Activated T-cell treated with anti-CD3 and anti-CD28 coated beads for 4 hours (primary cell): Measurements from ENCODE around the gene POLR2L.

Experiments
- DNase-seq: peaks from one replicate; pipeline ENCODE4 v3.0.0-alpha.2; 2020

POLR2L gene

DNA sequence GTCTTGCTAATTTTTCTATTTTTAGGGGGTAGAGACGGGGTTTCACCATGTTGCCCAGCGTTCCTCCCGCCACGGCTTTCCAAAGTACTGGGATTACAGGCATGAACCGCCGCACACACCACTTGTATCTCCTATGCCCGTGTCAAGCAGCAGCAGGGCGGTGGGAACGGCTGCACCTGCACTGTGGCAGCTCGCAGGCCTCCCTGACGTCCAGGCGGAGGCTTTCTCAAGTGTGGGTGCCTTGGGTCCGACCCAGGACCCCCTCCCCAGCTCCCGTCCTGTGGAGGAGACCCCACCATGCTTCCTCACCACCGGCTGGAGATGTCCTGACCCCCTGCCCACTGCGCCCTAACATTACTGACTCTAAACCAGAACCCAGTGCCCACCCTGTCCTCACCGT lies 26.1 kb upstream of the POLR2L start:
- DNase-seq = no peak

DNA sequence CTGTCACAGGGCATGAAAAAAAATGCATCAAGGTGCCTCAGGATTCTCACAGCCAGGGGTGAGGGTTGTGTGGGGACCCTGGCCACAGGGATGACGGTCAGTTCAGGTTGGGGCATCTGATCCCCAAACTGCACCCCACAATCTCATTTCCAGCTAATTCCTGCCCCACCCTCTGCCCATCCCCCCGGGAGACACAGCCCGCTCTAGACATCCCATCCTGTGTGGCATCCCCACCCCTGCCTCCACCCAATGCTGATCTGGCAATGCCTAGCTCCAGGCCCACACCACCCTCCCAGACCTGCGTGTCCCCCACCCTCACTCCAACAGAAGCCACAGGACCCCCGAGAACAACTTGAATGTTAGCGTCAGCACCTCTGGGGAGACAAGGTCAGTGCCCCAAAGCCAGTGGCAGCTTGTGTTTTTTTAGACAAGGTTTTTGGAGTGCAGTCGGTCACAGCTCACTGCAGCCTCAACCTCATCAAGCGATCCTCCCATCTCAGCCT lies 25.6 kb upstream of the POLR2L start:
- DNase-seq = no peak

DNA sequence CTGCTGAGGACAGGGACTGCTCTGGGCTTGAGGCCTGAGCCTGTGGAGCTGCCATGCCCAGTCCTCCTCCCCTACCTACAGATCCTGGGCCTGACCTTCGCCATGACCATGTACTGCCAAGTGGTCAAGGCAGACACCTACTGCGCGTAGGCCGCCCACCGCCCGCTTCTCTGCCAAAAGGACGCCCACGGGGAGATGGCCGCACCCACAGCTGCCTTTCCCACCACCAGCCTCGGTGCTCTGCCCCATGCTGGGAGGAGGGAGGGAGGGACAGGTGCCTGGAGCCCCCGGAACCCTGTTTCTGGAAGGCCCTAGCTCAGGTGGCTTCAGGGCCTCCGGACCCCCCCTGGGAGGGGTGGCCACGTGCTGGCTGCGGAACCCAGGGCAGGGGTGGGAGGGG lies 24.2 kb upstream of the POLR2L start:
- no peak for DNase-seq

DNA sequence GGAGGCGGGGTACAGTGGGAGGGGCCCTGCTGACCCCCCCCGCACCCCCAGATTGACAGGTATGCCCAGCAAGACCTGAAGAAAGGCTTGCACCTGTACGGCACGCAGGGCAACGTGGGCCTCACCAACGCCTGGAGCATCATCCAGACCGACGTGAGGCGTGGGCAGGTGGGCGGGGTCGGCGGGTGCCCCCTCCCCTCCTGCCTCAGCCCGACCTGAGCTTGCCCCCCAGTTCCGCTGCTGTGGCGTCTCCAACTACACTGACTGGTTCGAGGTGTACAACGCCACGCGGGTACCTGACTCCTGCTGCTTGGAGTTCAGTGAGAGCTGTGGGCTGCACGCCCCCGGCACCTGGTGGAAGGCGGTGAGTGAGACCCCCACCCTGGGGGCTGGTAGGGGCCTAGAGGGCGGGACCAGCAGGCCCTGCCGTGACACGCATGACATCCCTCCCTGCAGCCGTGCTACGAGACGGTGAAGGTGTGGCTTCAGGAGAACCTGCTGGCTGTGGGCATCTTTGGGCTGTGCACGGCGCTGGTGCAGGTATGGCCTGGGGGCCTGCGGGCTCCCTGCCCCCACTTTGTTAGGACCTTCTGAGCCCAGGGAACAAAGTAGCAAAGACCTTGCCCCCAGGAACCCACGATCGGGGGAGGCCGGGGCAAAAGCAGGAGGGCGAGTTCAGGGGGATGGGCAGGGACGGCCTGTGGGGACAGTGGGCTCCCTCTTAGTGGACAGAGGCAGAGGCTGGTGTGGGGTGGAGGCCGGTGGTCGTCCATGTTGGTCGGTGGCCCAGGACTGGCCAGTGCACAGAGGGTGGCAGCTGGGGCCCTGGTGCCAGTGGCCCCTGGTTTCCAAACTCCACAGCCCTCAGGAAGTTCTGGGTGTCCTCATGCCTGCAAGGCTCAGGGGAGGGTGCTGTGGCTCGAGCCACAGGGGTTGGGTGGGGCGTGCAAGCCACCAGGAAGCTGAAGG lies 23.4 kb upstream of the POLR2L start:
- DNase-seq = no peak

DNA sequence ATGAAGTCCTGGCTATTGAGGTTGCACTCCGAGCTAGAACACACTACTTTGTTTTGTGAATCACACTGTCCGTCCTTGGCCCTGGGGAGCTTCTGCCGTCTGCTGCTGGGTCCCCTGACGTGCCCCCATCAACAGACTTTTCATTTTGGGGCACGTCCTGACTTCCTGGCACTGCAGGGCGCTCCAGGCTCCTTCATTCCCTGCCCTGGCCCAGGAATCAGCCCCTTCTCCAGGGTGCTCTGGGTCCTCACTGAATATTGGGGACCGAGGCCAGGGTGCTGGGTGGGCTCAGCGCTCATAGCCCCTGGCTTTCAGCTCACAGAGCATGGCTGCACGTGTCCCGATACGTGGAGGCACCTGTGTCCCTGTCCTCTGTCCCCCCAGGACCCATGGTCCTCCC lies 22.6 kb upstream of the POLR2L start:
- DNase-seq = no peak

DNA sequence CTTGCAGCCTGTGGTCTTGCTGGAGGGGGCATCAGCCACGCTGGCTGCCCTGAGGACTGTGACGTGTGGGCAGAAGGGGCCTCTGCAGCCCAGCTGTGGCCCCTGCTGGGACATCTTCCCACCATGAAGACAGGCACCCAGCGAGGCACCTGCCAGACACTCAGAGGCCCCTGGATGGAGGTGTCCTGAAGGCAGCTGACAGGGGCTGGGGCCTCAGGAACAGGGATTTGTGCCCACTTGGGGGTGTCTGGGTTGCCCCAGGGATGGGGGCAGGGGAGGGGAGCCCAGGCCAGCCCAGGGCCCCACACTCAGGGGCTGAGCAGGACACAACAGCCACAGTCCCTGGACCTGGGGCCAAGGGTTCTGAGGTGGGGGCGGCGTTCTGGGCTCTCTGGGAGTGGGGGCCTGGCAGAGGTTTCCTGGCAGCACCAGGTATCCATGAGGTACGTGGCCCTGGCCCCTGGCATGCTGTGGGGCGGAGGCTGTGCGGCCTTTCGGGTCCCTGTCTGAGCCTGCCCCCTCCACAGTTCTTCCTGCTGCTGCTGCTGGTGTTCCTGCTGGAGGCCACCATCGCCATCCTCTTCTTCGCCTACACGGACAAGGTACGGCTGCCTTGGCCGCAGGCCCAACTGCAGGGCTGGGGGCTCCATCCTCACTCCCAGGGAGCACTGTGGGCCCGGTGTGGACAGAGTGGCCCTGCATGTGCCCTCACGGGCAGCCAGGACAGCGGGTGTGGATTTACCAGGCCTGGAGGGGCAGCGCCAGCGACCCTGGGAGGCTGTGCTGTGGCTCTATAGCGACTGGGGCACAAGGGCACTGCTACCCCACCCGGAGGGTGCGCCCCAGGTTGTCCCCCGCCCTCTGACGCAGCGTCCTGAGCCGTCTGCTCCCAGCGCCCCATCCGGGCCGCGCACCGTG lies 21.8 kb upstream of the POLR2L start:
- no peak for DNase-seq

DNA sequence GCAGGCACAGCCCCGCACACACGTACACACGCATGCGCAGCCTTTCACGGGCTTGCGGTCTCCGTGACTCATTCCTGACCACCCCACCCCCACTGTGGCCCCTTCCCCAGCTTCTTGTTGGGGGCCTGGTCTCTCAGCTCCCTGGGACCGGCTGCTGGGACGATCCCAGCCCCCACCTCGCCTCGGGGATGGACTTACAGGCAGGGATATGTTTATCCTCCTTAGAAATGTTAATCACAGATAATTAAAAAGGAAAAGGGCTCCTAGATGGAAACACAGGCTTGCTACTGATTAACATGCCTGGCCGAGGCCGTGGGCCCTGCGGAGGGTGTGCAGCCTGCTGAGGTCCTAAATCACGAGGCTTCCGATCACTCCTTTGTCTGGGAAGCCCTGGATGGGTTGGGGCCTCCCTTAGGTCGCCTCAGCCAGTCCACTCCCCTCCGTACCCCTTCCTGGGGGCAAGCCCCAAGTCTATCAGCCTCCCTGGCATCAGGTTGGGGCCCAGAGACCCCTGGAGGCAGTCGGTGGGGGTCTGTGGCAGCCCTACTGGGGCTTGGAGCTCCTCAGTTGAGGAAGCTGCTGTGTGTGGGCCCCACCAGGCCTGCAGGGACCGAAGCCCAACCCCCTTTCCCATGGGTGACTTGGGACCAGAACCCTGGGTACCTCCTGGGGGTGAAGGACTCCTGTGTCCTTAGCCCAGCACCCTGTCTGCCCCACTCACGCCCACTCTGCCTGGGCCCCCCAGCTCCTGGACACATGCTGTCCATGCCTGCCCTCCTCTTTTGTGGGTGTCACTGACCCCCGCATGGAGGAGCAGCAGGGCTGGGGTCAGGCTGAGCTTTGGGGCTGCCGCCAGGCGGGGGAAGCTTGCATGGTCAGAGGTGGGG lies 20.9 kb upstream of the POLR2L start:
- DNase-seq = no peak

DNA sequence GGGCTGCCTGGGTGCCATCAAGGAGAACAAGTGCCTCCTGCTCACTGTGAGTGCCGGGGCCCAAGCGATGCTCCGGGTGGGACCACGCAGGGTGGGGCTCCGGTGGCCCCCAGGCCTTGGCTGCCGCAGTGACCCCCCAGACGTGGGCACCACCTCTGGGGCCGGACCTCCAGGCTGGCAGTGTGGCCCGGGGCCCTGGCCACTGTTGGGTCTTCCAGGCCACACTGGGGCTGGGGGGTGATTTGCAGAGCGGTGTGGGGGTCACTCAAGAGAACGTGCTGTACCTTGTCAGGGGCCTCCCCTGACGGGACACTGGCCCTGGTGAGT lies 20.3 kb upstream of the POLR2L start:
- DNase-seq = no peak

DNA sequence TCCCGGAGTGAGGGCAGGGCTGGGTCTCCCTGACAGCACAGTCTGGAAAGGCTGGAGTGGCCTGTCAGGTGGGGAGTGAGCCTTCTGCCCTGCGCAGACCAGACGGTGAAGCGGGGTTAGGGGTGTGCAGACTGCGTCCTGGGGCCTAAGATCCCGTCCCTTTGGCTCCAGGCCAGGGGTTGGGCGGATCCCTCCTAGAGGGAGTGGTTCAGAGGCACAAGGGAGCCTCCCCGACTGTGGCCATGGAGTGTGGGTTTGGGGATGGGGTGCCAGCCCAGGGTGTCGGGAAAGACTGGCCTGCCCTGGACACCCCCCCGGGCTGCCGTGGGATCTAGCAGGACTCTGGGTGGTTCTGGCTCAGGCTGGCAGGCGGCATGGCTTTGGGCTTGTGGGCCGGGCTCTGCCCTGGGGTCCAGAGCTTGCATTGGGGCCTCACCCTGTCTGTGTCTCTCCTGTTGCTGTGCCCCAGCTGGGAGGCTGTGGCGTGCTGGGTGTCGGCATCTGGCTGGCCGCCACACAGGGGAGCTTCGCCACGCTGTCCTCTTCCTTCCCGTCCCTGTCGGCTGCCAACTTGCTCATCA lies 19.8 kb upstream of the POLR2L start:
- no peak for DNase-seq

DNA sequence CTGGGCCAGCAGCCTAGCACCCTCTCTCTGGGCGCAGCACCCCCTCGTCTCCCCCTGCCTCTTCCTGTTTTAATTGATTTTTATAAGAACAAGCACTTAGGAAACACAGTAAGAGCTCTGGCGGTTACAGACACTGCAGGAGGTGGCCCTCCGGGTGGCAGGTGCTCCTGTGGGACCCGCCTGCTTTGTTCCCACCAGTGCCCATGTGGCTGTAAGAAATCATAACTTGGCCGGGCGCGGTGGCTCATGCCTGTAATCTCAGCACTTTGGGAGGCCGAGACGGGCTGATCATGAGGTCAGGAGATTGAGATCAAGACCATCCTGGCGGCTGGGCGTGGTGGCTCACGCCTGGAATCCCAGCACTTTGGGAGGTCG lies 18.8 kb upstream of the POLR2L start:
- no peak for DNase-seq

DNA sequence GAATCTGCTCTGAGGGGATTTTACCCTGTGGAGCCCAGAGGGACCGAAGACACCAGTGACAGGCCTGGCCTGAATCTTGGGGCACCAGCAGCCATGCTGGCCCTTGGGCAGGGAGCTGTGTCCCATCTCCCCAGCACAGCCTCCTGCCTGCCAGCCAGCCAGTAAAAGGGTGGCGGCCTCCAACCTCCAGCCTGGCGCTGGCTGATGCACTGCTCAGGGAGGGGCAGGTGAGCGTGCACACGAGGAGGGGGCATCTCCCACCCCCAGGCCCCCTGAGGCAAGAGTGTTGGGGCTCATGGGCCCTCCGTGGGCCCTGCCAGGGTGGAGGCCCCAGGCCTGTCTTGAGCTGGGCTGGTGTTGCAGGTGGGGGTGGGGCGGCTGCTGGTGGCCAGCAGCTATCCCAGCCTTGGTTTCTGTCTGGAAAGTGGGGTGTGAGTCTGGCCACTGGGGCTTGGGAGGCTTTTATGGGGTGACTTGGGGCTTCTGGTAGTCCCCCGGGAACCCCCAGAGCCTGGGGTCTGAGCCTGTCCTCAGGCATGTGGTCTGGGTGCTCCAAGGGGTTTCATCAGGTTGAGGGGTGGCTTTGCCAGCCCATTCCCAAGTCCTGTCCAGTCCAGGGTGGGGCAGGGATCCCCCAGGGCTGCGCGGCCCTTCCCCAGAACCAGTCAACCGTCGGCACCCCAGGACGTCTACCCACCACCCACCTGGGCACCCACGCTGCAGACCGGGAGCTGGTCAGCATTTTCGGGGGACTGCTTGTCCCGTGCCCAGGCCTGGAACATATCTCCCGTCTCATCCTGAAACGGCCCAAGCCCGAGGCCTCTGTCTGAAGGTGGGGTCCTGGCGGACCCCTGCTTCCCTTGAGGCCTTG lies 18.1 kb upstream of the POLR2L start:
- DNase-seq = no peak

DNA sequence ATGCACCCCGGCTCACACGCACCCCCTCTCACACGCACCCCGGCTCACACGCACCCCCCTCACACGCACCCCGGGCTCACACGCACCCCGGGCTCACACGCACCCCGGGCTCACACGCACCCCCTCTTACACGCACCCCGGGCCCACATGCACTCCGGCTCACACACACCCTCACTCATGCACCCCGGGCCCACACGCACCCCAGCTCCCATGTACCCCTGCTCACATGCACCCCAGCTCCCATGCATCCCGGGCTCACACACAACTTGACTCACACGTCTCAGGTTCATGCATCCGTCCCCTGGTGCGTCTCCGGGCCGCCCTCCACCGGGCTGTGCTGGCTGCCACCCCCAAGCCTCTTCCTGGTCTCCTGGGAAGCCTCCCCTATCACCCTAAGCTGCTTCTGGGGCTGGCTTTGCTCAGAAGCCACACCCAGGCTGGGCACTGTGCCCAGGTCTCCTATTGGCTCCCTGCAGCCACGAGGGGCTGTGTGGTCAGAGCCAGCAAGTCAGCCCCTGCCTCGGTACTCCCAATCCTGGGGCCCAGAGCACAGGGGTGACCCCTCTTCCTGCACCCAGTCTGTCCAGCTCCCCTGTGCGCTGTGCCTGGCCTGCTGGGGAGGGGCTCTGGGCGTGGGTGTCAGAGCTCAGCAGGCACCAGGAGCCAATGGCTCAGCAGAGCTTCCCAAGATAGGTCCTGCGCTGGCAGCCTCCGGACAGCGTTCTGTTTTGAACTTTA lies 17.2 kb upstream of the POLR2L start:
- DNase-seq = no peak

DNA sequence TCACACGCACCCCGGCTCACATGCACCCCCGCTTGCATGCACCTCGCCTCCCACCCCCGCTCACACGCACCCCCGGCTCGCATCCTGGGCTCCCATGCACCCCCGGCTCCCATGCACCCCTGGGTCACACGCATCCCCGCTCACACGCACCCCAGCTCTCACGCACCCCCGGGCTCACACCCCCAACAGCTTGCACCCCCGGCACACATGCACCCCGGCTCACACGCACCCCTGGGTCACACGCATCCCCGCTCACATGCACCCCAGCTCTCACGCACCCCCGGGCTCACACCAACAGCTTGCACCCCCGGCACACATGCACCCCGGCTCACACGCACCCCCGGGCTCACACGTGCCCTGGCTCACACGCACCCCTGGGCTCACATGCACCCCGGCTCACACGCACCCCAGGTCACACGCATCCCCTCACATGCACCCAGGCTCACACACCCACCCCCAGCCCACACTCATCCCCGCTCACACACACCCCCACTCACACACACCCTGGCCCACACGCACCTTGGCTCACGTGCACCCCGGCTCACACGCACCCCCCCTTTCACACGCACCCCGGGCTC lies 16.5 kb upstream of the POLR2L start:
- no peak for DNase-seq

DNA sequence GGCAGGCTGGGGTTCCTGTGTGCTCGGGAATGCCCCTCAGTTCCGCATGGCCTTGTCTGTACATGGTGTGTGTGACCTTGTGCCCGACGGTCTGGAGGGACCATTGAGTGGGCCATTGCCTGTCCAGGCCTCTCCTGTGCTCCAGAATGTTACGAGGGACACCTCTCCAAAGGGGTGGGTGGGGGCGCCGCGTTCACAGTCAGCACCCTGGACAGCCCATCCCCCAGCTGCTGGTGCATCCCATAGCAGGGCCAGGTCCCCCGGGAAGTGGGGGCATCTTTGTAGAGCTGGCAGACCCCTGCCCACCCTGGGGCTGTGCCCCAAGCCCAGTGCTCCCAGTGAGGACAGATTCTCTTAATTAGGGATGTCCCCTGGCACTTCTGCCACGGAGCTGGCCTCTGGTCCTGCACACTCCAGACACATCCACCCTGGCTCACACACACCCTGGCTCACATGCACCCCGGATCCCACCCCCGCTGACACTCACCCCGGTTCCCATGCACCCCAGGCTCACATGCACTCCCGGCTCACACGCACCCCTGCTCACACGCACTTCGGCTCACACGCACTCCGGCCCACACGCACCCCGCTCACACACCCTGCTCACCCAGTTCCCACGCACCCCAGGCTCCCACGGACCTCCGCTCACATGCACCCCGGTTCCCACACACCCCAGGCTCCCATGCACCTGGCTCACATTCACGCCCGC lies 15.9 kb upstream of the POLR2L start:
- DNase-seq = no peak

DNA sequence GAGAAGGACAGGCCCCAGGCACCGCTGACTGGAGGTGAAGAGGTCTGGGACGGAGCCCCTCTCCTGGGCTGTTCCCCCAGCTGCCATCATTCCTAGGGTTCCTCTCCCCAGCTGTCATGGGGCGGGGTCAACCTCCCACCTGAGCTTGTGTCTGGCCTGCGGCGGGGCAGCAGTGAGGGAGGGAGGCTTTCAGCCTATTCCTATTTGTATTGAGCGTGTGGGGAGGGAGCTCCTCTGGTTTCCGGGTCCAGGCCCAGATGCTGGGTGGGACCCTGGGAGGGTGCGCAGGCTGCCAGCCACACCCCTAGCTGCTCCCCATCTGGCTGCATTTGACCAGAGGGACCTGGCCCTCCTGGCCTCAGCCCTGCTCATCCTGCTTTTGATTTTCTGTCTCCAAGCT lies 14.1 kb upstream of the POLR2L start:
- DNase-seq = no peak

DNA sequence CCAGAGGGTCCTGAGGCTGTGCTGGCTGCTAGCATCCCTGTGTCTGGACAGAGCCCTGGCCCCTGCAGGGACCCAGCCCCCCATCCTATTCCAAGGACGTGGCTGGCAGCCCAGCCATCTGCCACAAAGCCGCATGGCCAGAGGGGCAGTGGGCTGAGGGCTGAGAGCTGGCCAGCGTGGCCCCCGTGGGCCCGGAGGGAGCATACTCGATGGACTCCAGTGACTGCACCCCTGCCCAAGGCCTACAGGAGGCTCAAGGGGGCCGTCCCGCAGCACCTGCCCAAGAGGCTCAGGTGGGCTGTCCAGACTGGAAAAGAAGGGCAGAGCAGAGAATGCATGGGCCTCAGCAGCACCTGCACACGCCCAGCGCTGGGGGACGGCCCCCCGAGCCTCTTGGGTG lies 13.5 kb upstream of the POLR2L start:
- no peak for DNase-seq

DNA sequence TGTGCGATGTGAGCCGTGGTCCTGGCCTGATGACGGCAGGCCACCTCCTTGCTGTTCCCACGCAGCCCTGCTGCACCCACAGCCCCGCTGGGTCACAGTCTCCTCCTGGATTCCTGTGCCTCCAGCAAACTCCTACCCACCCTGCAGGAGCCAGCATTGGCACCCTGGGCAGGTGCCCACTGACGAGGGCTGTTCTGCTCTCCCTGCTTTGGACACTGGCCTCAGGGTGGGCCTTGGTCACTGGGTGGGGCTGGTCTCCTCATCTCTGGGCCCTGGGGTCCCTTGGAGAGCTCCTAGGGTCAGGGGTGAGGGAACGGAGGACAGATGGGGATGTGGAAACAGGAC lies 13.0 kb upstream of the POLR2L start:
- DNase-seq = no peak

DNA sequence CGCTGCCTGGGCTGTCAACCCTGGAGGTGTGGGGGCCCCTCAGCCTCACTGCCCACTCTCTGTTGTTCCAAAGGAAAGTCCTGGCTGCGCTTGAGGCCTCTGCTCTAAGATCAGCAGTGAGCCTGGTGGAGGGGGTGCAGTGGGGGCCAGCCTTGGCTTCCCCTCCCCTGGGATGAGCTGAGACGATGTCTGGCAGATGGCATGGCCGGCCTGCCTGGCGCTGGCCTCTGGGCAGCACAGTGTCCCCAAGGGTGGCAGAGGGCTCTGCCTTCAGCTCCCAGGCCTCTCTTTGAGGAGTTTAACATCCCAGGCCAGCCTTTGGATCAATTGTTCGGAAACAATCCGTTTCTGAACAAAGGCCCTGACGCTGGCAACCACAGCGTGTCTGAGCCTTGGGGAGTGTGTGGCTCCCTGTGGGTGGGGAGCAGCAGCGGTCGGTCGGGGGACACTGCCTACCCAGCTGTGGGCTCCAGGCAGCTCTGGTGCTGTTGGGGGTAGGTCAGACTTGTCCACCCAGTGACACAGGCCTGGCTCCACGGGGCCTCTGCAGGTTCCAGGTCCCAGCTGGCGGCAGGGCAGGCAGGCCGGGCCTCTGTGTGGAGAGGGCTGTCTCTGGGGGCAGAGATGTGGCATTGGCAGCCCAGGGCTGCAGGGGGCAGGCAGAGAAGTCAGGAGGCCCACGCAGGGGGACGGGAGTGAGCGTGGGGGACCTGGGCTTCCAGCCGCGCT lies 12.4 kb upstream of the POLR2L start:
- no peak for DNase-seq
